ENCODE data around the gene MEIKIN.
A peak's percentile ranks its signal among the peaks of the same experiment; 100 is the strongest.

MEIKIN gene

DNA sequence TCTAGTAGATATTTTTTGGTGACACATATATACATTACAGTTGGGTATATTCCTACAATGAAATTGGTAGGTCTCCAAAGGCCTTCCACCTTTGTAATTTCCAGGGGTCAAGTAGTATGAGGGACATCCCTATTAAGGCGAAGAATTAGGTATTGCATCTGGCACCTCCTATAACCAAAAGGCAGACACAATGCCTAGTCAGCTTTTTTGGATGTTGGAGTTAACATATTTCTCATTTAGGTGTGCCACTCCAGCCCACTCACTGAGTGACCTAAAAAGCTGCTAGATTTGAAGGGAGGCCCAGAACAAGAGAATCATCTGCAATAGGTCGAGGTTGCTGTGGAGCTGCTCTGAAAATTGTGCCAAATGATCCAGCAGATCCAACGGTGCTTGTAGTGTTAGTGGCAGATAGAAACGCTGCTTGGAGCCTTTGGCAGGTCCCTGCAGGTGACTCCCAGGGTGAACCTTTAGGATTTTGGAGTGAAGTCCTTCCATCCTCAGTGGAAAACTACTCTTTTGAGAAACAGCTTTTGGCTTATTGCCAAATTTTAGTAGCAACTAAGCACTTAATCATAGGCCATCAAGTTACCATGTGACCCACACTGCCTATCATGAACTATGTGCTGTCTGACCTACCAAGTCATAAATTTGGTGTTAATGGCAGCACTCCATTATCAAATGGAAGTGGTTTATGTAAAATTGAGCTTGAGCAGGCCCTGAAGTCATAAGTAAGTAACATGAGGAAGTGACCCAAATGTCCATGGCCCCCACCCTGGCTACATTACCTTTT lies 132.9 kb downstream of the MEIKIN start:
- no peak for DNase-seq (ENCODE audit: low read depth in 1 of 2, low spot score in 1 of 2)
- in situ Hi-C loops (cut with HindIII; ENCODE audit: low pct_unique_long_range_greater_than_20kb, low sequenced_read_pairs), result no loop called here
- TF ChIP-seq JUND (IDR thresholded peaks at IDR 0.05; ENCODE audit: low read depth), result no peak

DNA sequence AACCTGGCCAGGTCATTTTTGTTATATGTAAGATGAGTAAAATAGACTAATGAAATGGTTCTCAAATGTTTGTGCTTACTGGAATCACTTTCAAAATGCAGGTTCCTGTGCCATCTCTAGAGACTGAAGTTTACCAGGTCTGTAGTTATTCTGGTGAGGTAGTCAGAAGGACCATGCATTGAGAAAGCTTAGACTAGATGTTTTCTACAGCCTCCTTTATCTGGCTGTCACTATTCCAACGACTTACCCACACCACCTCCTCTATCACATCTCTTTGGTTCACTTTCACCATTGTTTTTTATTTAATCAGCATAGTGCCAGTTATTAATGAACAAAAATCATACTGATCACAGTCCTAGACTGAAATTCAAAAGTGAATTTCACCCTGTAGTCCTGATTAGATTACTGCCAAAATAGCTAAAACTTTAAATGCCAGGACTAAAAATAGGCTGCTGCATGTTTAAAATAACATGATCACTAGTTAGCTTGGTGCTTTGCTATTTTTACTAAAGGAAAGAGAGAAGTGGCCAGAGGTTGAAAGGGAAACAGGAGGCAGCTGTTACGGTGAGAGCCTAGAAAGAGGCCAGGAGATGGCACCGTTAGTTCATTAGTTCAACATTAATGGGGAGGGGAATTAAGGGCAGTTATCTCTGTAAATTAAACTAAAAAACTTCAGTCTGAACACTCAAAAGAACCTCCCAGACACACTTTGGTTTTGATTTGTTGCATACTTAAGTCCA lies 134.8 kb downstream of the MEIKIN start:
- in situ Hi-C loops (cut with HindIII; ENCODE audit: low pct_unique_long_range_greater_than_20kb, low sequenced_read_pairs), result no loop called here

DNA sequence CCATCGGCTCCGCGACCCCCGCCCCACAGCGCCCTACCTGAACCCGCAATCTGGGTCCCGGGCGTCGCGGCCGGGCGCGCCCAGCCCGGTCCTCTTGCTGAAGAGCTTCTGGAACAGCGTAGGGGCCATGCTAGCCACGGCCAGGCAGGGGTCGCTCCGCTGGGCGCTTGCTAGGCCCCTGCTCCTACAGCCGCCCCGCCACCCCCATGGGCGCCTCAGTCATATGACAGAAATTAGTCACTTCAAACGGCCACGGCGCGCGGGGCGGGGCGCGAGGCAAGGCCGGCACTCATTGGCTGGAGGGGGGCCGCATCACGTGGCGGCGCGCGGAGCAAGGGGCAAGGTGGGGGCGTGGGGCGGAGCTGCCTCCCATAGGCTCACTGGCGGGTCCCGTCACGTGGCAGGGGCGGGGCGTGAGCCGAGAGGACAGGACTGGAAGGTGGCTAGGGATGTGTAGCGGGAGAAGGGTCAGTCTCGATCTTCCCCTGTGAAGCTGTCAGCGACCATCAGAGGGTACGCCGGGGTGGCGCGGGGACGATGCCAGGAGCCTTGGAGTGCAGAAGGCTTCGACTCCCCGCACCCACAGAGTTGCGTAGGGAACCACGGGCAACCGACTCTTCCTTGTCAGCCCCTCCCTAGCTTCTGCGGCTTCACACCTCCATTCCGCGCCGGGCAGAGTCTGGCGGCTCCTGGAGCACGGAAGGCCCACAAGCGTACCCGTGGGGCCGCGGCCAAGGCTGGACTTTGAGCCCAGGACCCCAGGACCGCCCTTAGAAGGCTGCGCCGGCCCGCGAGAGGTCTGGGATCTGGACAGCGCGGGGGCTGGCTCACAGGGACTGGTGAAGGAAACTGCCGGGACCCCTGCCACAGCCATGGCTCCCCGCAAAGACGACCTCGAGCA lies 148.4 kb downstream of the MEIKIN start, which contains the start of gene FNIP1:
FNIP1 (minus strand) TSS at position 225 of the 901 bp plus-strand sequence; CDS start at position 129, 96 bp downstream.
- in situ Hi-C loops (cut with HindIII; ENCODE audit: low pct_unique_long_range_greater_than_20kb, low sequenced_read_pairs), result no loop called here
- no peak for TF ChIP-seq JUND (IDR thresholded peaks at IDR 0.05; ENCODE audit: low read depth)
- peak; percentile 98 to 99 for DNase-seq (ENCODE audit: low read depth in 1 of 2, low spot score in 1 of 2)

More for the DNA sequence above, 134.8 kb downstream of the MEIKIN start:
- peak in 1 of 2 experiments; percentile 30 for DNase-seq (ENCODE audit: low read depth in 1 of 2, low spot score in 1 of 2)
- no peak for TF ChIP-seq JUND (IDR thresholded peaks at IDR 0.05; ENCODE audit: low read depth)

GRCh38 chr5:131795879-131796792 lies 149.3 kb downstream of the MEIKIN start:
- peak; percentile 60 to 72 for DNase-seq (ENCODE audit: low read depth in 1 of 2, low spot score in 1 of 2)
- TF ChIP-seq JUND (IDR thresholded peaks at IDR 0.05; ENCODE audit: low read depth), result no peak
- in situ Hi-C loops (cut with HindIII; ENCODE audit: low pct_unique_long_range_greater_than_20kb, low sequenced_read_pairs), result no loop called here

DNA sequence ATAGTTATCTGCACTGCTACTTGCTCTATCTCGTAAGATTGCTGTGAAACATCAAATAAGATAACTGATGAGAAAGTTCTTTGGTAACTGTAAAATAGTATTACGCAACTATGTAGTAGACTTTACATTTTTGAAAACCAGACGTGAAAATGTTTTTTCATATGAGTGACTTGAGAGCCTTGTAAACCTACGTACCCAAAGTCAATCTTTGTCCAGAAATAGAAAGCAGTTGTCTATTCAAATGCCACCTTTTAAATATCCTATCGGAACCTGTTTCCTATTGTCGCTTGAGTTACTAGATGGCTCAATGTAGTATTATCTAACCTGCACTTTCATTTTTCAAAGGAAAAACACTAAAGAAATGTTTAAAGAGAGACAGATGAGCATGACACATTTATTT lies 150.2 kb downstream of the MEIKIN start:
- DNase-seq (ENCODE audit: low read depth in 1 of 2, low spot score in 1 of 2), result no peak
- TF ChIP-seq JUND (IDR thresholded peaks at IDR 0.05; ENCODE audit: low read depth), result no peak
- in situ Hi-C loops (cut with HindIII; ENCODE audit: low pct_unique_long_range_greater_than_20kb, low sequenced_read_pairs), result no loop called here

DNA sequence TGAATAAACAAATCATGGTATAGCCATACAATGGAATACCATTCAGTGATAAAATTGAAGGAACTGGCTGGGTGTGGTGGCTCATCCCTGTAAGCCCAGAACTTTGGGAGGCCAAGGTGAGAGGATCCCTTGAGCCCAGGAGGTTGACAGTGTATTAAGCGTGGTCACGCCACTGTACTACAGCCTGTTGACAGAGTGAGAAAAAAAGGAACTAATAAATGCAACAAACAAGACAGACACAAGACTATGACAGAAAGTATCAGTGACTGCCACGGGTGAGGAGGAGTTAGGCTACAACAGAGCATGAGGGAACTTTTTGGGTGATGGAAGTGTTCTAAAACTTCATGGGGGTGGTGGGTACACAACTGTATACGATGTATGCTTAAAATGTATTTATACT lies 150.9 kb downstream of the MEIKIN start:
- DNase-seq (ENCODE audit: low read depth in 1 of 2, low spot score in 1 of 2), result no peak
- in situ Hi-C loops (cut with HindIII; ENCODE audit: low pct_unique_long_range_greater_than_20kb, low sequenced_read_pairs), result no loop called here
- no peak for TF ChIP-seq JUND (IDR thresholded peaks at IDR 0.05; ENCODE audit: low read depth)

DNA sequence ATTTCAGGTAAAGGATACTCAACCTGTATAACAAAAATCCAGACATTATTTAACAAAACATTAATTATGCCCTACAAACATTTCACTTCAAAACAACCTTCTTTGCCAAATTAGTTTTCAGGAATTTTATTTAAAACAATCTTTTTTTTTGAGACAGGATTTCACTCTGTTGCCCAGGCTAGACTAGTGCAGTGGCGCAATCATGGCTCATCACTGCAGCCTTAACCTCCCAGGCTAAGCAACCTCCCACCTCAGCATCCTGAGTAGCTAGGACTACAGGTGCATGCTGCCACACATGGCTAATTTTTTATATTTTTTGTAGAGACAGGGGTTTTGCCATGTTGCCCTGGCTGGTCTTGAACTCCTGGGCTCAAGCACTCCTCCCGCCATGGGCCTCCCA lies 152.6 kb downstream of the MEIKIN start:
- DNase-seq (ENCODE audit: low read depth in 1 of 2, low spot score in 1 of 2), result no peak
- no peak for TF ChIP-seq JUND (IDR thresholded peaks at IDR 0.05; ENCODE audit: low read depth)
- in situ Hi-C loops (cut with HindIII; ENCODE audit: low pct_unique_long_range_greater_than_20kb, low sequenced_read_pairs), result no loop called here

- no peak for DNase-seq (ENCODE audit: low read depth in 1 of 2, low spot score in 1 of 2)
- no peak for TF ChIP-seq JUND (IDR thresholded peaks at IDR 0.05; ENCODE audit: low read depth)
- in situ Hi-C loops (cut with HindIII; ENCODE audit: low pct_unique_long_range_greater_than_20kb, low sequenced_read_pairs), result no loop called here
Measured at GRCh38 chr5:131791866-131792265, 153.6 kb downstream of the MEIKIN start.

DNA sequence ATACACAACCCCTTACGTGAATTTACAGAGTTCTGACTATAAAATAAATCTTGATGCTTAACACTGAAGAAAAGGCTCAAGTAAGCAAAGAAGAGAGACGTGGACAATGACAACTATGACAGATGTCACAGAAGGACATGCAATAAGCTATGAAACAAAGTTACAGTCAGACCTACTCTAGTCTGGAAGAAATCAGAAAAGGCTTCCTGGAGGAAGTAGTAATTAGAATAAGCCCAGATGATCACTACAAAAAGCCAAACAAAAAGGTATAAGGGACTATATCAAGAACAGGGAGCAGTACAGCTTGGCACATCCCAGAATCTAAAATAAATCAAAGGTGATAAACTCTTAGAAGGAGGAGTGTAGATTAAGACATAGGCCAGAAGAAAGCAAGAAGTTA lies 154.9 kb downstream of the MEIKIN start:
- no peak for TF ChIP-seq JUND (IDR thresholded peaks at IDR 0.05; ENCODE audit: low read depth)
- no peak for DNase-seq (ENCODE audit: low read depth in 1 of 2, low spot score in 1 of 2)
- in situ Hi-C loops (cut with HindIII; ENCODE audit: low pct_unique_long_range_greater_than_20kb, low sequenced_read_pairs), result no loop called here

- DNase-seq (ENCODE audit: low read depth in 1 of 2, low spot score in 1 of 2), result no peak
- TF ChIP-seq JUND (IDR thresholded peaks at IDR 0.05; ENCODE audit: low read depth), result no peak
- in situ Hi-C loops (cut with HindIII; ENCODE audit: low pct_unique_long_range_greater_than_20kb, low sequenced_read_pairs), result no loop called here
Measured at GRCh38 chr5:131789765-131790164, 155.7 kb downstream of the MEIKIN start.

DNA sequence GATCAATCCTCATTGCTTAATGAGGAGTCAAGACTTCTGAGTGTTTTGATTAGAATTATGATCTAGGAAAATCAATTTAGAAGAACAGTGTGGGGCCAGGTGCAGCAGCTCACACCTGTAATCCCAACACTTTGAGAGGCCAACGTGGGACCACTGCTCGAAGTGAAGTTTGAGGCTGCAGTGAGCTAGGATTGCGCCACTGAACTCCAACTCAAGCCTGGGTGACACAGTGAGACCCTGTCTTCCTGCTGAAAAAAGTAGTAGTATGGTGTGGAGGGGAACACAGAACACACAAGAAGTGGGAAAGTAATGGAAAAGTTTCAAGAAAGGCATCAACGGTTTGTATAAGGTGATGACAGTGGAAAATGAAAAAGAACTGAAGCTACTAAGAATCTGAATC lies 157.7 kb downstream of the MEIKIN start:
- in situ Hi-C loops (cut with HindIII; ENCODE audit: low pct_unique_long_range_greater_than_20kb, low sequenced_read_pairs), result no loop called here
- TF ChIP-seq JUND (IDR thresholded peaks at IDR 0.05; ENCODE audit: low read depth), result no peak
- DNase-seq (ENCODE audit: low read depth in 1 of 2, low spot score in 1 of 2), result no peak

Data from T47D (cell line).